Smooth muscle cell of the brain vasculature (primary cell): ENCODE results near the gene HOXA4.

Source experiments
- DNase-seq: peaks from one replicate; pipeline ENCODE4 v3.0.0-alpha.2; 2012; ENCODE audit warnings: low read depth, low spot score

Gene HOXA4

DNA sequence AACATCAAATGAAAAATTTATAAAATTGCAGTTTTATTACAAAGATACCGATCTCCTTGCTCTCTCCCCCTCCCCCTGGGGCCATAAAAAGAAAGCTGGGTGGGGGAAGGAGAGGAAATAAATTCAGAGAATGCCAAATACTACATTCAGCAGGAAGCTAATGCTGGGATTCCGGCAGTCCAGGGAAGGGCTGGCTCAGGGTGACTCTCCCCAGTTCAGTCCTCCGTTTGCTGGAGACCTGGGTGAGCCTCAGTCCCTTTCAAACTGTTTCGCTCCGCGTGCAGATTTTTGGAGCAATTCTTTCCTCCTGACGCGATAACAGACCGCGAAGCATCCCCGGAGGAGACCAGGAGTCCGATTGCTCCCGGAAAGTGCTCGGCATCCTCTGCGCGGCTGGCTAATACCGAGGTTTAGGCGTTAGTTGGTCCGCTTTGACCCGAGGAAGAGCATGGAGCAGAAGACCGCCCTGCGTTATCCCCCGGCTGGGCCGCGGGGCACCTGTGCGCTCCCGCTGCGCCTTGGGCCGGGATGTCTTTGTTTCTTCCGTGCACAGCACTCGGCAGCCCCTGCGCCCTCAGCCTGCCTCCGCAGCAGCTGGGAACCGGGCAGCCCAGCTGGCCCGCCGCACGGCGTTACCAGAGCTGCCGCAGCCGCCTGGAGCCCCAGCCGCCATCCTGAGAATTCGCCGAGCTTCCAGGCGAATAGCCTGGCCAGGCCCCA, 24.2 kb downstream of the HOXA4 start:
- DNase-seq: no peak

DNA sequence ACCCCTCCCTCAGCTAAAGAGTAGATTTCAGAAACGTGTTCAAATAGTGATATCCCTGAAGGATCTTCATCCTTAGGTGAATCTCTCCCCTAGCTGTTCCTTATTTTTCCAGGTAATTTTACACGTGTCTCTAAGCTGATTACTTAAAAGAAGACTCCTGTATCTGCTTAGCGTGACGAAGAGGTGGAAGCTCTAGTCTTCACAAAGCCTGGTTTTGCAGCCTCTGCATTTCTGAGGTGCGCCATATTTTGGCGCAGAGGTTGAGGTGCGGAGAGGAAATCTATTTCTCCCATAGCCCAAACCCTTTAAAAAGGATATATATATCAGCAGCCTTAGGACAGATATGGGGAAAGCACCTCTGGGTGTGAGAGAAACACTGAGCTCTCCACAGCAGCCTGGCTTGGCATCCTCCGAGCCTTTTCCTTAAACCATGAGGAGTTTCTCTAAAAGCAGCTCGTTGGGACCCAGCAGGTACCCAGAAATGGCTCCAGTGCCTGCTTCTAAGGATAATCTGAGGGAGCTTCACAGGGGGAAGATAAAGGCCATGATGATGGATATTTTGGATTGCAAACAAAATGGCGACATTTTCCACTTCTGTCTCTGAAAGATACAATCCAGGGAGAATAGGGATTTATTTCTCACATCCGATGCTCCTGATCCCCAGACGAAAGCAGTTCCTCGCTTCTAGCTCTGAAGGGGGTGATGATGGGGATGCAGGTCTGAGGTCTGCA, 25.1 kb downstream of the HOXA4 start:
- DNase-seq: no peak

DNA sequence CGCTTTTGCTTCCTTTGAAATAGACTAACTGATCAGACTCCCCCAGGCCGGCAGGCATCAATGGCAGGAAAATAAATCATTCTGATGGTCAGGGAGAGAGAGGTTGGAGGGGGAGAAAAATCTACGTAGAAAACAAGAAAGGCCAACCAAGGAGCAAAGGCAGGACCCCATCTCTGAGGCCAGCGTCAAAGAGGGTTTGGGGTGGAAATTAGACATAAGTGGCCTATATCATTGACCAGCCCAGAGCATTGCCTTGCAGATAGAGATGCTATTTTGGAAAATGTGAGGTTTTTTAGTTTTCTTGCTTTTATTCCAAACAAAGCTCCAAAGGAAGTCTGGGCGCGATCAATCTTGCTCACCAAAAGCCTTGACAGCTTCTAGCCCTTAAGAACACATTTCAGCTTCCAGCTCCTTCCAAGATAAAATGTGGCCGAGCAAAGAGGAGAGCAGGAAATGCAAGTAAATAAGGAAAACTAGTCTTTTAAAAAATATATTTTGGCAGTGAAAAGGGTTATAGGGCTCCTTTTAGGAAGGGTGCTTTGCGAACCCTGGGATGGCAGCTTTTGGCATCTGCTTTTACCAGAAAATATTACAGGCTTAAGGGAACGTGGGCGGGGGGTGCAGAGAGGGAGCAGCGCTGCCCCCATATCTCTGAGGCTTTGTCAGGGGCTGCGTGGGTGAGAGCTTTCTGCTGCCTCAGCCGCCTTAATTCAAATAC, 26.1 kb downstream of the HOXA4 start:
- DNase-seq: no peak

DNA sequence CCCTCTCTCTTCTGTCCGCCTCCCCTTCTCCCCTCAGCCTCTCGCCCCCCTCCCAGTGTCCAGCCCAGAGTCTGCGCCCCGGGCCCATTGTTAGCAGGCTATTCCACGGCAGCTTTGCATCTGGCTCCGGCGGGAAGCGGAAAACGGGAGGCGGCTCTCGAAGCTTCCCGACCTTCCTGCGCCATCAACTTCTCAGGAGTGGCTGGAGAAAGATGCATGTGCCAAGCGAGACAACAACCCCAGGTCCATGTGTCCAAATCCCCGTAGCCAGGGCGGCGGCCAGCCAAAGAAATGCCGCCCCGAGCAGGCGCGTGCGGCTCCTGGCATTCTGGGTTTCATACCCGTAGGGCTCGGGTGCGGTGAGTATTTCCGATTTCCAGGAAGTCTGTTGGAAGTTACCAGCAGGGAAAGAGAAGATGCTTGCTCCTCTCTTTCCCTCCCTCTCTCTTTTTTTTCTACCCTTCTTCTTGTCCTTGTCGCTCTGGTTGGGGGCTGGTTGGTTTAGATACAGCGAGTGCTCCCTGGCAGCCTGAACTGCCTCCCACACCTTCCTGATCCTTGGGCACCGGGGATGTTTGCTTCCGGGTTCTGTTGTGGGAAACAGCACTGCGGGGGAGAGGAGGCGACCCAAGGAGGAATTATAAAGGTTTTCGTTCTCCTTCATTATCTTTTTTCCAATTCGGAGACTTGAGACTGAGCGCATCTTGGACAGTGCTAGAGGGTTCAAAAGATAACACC, 26.9 kb downstream of the HOXA4 start:
- no peak for DNase-seq

DNA sequence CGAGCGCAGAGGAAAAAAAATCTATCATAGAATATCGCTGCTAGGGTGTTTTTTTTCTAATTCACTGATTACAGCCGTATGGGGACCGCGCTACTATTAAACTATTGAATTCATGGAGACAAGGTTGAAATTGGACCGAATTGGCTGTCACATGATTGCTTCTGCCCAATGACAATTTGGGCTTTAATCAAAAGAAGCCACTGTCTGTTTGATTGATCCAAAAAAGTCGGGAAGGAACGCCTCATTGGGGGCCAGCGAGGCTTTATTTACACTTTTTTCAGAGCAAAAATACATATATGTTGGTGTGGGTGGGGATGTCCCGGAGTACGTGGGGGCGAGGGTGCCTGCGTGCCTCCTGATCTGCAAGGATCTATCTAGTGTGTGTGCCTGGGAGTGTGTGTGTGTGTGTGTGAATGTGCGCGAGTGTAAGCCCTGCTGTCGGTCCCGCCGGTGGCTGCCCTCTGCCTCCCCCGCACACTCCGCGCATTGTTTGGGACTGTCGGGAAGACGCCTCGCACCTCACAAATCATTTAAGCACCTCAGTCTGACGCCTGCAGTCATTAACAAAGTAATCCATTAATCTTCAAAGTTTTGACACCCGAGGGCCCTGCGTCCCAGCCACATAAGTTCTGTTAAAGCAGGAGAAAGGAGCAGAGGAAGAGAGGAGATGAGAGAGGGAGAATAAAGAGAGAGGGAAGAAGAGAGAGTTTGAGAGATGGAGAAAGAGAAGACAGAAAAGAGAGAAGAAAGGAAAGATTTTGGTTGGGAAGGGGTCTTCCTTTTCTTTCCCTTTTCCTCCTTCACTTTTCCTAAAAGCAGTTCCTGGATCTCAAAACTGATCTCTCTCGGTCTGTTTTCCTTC, 27.7 kb downstream of the HOXA4 start, which contains the start of gene HOXA2:
Gene HOXA2, minus strand, starts transcription at position 103 of the 862 bp plus-strand sequence. CDS start 183 bp downstream, outside the sequence.
- no peak for DNase-seq

DNA sequence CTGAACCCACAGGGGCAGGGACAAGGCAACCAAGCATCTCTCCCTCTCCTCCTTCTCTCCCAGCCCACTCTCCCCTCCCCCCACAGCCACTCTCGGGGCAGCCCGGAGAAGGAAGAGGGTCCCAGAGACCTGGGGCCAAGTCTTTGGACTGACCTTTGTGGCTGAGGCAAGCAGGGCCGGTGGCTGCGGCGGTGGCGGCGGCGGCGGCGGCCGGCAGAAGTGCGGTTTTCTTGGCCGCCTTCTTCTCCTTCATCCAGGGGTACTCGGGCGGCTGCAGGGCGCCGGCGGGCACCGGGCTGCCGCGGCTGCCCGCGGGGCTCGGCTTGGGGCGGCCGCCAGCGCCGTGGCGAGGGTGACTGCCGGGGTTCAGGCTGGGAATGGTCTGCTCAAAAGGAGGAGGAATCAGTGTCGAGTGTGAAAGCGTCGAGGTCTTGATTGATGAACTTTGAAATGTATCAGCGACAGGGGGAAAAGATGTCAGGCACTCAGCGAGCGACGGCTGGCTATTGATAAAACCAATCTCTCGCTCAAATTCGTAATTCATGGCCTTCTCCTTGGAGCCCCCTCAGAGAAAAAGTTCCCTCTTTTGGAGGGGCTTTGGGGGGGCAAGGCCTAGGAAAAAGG, 28.5 kb downstream of the HOXA4 start:
- no peak for DNase-seq

DNA sequence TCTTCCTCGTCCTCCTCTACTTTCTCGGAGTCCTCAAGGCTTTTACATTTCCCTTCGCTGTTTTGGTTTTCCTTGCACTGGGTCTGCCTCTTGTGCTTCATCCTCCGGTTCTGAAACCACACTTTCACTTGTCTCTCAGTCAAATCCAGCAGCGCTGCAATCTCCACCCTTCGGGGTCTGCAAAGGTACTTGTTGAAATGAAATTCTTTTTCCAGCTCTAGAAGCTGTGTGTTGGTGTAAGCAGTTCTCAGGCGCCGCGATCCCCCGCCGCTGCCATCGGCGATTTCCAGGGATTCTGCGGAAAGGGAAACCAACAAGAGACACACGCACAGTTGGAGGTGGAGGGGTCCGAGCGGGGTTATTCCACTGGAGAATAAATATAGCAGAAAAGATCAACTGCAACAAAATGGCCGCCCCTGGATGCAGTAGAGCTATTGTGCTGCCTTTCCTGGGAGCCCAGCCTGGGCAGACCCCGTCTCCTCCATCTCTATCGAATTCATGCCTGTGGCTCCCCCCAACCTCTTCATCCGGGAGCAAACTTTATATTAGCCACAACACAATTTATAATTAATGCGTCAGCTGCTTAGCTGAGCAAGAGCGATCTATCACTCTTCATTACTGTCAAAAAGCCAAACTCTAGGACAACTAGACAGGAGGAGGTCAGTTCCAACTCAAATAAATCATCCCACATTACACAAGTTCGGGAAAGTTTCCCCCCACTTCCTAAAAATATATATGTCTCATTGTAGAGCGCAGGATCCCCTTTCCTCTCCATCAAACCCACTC, 29.2 kb downstream of the HOXA4 start:
- DNase-seq: no peak

DNA sequence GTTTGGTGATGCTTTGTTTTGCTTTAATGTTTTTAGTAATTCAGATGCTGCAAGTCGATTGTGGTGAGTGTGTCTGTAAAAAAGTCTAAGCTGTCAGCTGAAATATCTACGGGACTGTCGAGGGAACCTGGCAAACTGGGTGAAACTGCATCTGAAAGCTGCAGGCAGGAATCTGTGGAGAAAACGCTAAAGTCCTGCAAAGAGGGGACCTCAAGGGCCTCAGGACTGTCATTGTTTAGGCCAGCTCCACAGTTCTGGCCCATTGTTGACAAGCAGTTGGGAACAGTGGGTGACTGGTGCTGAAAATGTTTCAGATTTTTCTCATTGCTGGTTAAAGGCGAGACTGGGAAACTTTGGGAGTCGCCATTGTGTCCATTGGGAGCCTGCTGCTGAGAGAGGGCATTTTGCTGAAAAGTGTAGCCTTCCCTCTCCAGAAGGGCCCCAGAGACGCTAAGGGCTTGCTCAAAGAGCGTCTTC, 29.8 kb downstream of the HOXA4 start:
- no peak for DNase-seq

DNA sequence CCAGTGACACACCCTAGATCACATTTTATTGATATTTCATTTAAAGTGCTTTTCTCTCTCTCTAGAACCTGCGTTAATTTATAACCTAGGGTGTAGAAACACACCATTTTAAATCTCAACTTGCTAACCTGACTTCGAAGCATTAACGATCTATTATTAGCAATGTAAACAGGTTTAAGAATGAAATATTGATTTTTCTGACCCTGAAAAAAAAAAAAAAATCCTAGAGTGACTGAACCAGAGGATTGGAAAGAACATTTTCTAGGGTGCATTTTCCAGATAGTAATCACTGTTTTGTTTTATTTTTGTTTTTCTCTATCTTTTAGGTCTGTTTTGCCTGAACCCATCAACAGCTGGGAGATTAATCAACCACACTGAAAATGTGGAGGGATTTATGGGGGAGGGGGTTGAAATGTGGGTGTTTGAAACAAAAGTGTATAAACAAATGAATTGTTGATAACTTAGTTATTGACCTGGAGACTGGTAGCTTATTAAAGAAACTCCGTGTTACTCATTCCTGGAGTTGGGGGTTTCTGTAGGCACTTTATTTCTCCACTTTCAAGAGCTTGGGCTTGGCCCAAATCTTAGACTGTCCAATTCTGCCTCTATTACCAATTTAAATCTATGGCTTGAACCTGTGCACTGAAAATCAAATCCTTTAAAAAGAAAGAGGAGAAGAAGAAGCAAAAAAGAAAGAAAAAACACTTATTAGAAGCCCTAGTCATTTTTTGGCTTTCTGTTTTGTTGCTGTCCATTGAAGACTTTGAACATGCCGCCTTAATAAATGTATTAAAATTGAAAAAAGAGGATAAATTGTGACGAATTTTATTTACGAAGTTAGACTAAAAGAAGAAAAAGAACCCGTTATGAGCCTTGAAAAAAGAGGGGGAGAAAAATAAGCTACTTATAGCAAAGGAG, 30.8 kb downstream of the HOXA4 start:
- no peak for DNase-seq

DNA sequence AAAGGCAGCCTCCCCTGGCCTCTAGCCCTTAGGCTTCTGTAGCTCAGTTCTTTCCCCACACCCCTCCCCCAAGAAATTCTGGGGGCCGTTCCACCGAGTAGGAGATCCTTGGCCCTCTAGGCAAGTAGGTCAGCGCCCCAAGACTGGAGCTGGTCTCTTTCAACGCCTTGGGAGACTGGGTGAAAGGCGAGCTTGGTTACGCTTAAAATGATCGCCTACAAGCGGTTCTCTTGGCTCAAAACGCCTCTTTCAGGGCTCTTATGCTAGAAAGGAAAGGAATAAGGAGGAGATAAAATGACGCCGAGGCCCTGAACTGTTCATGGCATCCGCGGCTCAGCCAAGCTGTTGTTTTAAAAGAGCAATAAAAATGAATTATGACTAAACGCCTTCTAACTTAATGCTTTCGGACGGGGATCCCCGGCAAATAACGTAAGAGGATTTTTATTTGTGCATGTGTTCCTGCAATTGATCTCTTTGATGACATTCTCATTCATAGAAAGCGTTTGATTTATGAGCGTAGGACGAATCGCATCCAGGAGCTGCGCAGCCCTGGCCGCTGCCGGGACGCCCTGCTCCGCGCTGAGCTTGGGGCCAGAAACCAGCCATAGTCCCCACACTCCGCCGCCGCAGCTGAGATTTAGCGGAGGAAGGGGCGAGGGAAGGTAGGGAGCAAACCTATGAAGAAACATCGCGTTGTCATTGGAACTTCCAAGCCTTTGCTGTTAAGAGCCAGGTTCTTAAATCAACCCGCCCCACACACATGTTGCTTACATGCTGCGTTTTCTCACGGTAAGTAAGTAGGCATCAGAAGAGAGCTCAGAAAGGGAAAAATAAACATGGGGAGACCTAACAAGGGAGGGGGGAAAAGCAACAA, 31.7 kb downstream of the HOXA4 start:
- DNase-seq: no peak

DNA sequence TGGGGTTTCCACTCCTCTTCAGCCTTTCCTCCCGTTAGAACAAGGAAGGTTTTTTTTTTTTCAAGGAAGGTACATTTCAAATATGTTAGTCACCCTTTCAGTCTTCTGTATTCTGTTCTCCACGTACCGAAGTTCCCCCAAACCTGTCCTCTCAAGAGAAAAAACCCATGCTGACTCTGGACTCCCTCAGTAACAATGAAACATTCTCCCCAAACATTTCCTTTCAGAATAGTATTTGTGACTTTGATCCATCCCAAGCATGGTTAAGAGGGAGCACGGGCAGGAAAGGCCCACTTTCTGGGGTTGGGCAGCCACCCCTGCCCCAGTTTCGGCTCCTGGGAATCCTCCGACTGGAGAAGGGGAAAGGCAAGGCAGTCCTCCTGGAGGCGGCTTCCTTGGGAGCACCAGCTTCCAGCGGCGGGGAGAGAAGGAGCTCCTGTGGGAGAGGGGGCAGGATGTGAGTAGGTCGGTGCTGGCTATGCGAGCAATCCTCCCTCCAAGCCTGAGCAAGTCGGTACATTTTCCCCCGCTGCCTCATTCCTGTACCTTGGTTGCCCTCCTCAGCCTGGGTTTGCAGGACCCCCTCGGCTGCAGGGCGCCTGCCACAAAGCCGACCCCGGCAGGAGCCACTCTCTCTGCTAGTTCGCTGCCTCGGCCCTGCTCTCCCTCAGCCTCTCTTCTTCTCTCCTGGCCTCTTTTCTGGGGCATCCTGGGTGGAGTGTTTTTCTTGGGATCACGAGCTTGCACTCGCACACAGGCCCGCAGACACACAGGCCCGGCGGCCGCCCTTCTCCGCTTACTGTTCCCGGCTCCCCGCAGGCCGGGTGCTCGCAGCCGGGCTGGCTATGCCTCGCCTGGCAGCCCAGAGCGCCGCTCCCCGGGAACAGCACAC, 32.6 kb downstream of the HOXA4 start:
- DNase-seq: no peak

DNA sequence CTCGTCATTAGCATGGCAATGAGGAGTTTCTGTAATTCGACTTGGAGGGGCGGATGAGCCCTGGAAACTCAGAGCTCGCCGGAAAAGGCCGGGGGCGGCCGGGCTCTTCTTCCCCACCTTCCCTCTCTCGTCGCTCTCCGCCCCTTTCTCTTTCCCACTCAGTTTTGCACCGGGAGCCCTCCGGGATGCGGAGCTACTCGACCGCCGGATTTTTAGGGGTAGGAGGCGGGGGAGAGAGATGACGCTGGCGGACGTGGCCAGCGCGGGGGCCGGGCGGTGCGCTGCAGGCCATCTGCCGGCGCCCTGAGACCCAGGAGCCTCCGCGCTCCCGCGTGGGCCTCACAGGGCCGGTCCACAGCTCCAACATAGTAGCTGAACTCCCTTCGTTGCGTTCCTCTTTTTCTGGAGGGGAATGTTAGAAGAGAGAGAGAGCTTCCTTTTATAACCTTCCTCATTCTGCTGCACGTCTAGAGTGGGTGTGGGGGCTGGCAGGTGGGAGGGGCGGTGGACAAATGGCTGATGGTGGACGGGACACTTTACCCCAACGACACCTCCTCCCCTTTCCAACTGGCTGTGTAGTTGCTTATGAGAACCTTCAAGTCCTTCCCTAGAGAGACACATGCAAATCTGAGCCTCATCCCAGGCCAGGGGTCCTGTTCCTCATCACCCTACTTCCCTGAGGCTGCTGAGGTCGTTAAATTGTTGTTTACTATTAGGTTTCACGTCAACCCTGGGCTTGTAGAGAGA, 33.6 kb downstream of the HOXA4 start:
- no peak for DNase-seq

DNA sequence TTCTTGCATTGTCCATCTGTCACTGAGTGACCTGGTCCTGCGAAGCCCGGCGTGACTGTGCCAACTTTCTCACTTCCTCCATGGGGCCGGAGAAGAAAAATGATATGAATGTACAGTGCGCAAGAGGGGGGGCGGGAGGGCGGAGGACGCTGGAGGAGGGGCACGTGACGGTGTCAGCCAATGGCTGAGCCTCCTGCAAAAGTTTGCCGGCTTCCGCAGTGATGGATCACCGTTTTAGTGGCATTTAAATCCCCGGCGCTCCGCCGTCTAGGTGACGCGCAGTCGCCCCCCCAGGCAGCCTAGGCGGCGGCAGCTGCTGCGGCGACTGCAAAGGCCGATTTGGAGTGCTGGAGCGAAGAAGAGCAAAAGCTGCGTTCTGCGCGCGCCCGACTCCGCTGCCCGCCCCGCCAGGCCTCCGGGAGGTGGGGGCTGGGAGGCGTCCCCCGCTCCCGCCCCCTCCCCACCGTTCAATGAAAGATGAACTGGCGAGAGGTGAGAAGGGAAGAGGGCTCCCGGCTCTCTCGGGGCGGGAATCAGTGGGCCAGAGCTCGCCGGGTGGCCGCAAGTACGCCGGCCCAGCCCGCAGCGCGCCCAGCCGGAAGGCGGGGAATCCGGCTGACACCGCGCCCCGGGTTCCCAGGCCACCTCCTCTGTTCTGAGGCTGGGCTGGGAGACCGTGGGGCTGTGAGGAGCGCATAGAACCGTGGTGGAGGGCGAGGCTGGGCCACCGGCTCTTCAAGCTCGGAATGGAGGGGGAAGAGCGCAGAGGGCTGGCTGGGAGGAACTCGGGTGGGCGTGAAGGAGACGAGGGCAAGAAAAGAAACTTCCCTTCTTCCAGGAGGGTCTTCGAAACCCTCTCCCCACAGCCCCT, 34.4 kb downstream of the HOXA4 start, which contains the start of gene HOXA1:
Gene HOXA1, minus strand, starts transcription at position 104 of the 871 bp plus-strand sequence. Its CDS starts 88 bp downstream, at position 16.
- DNase-seq: no peak
